GM21381 (cell line): ENCODE data around the gene KCNK16.

Experiments used
- ATAC-seq: cut with Tn5 transposase; IDR thresholded peaks from one replicate; pipeline ENCODE4 v1.9.1; 2021; ENCODE audit warnings: mild to moderate bottlenecking, moderate library complexity; ENCODE audit not compliant: unreplicated experiment

KCNK16 gene

GRCh38 chr6:39281312-39281980, 41.1 kb downstream of the KCNK16 start:
- no peak for ATAC-seq

- no peak for ATAC-seq
These were observed 42.2 kb downstream of the KCNK16 start for GRCh38 chr6:39280247-39280731.

- ATAC-seq = no peak
These were observed 43.0 kb downstream of the KCNK16 start for GRCh38 chr6:39279539-39279938.

- no peak for ATAC-seq
These were observed 46.0 kb downstream of the KCNK16 start for GRCh38 chr6:39276379-39276995.

GRCh38 chr6:39274903-39275302, 47.6 kb downstream of the KCNK16 start:
- ATAC-seq = no peak

GRCh38 chr6:39274471-39274870, 48.0 kb downstream of the KCNK16 start:
- no peak for ATAC-seq

- no peak for ATAC-seq
These were observed 49.1 kb downstream of the KCNK16 start for GRCh38 chr6:39273406-39273821.

- ATAC-seq = no peak
These were observed 52.5 kb downstream of the KCNK16 start for GRCh38 chr6:39269961-39270360.

- ATAC-seq = no peak
These were observed 53.8 kb downstream of the KCNK16 start for GRCh38 chr6:39268721-39269120.

GRCh38 chr6:39268171-39268570, 54.3 kb downstream of the KCNK16 start:
- ATAC-seq = no peak

GRCh38 chr6:39266782-39267355, 55.6 kb downstream of the KCNK16 start:
- no peak for ATAC-seq

GRCh38 chr6:39266375-39266774, 56.1 kb downstream of the KCNK16 start:
- ATAC-seq = no peak
